H1 (cell line): Measurements from ENCODE around the gene ETV4. TPM values are rescaled to one million over a fixed set of nuclear protein-coding genes. Genes with fewer than 3 reads are reported as not detected.

Experiments used
- CTCF ChIA-PET: fragments of 300-600 bp; sonication (Branson Sonifier 250); formaldehyde crosslinking; loops from one replicate; lab custom pipeline; 2021; ENCODE audit not compliant: partially characterized antibody; lab: Charles Lee
- POLR2A ChIA-PET: fragments of 300-600 bp; sonication (Branson Sonifier 250); formaldehyde crosslinking; loops from one replicate; lab custom pipeline; 2021; ENCODE audit warnings: inconsistent platforms; ENCODE audit not compliant: partially characterized antibody; lab: Charles Lee
- DNase-seq, 2 experiments: peaks; one replicate each; pipeline versions ENCODE4 v3.0.0 to v3.0.0-alpha.2; 2010 to 2022; ENCODE audit warnings: low spot score in 2 of 2, low read depth in 1 of 2, mixed read lengths in 1 of 2
- FAIRE-seq: peaks from 2 replicates; lab custom pipeline; 2011; peaks lifted over from hg19 to GRCh38; lab: Jason Lieb, UNC
- H2AFZ ChIP-seq: 2 replicates; pipeline ENCODE4 v1.8.1; 2012; ENCODE audit warnings: low read length, inconsistent platforms
- H2AK5ac ChIP-seq: 2 replicates; pipeline ENCODE4 v1.6.1; 2013; ENCODE audit warnings: low read depth, low read length
- H2BK120ac ChIP-seq: replicated peaks from 2 replicates; pipeline ENCODE3; 2013; ENCODE audit warnings: low read depth, low read length, inconsistent platforms
- H2BK12ac ChIP-seq: 2 replicates; pipeline ENCODE4 v1.6.1; 2013; ENCODE audit warnings: low read depth, low read length
- H2BK15ac ChIP-seq: 2 replicates; pipeline ENCODE4 v1.6.1; 2013; ENCODE audit warnings: low read length
- H2BK20ac ChIP-seq: 2 replicates; pipeline ENCODE4 v1.6.1; 2013; ENCODE audit warnings: low read length
- H2BK5ac ChIP-seq: 2 replicates; pipeline ENCODE4 v1.6.1; 2013; ENCODE audit warnings: low read depth, low read length
- H3K14ac ChIP-seq: 2 replicates; pipeline ENCODE4 v1.6.1; 2013; ENCODE audit warnings: inconsistent platforms; ENCODE audit not compliant: insufficient read length
- H3K18ac ChIP-seq: 2 replicates; pipeline ENCODE4 v1.6.1; 2013; ENCODE audit warnings: low read length; ENCODE audit errors: extremely low read depth
- H3K23ac ChIP-seq: 2 replicates; pipeline ENCODE4 v1.6.1; 2013; ENCODE audit warnings: inconsistent platforms; ENCODE audit not compliant: insufficient read length
- H3K23me2 ChIP-seq: 2 replicates; pipeline ENCODE4 v1.6.1; 2013; ENCODE audit warnings: low read depth, low read length
- H3K27ac ChIP-seq: 2 replicates; pipeline ENCODE4 v1.6.1; 2011; ENCODE audit warnings: low read depth, low read length, inconsistent platforms
- H3K27me3 ChIP-seq, 4 experiments: replicated peaks in 1 of 4; 1 replicate in 1 of 4; 2 replicates in 3 of 4; pipeline versions ENCODE4 v1.6.1 to v1.8.1; 2011 to 2013; ENCODE audit warnings: low read length in 3 of 4, mild to moderate bottlenecking in 3 of 4, inconsistent platforms in 2 of 4, mixed read lengths in 2 of 4, moderate library complexity in 1 of 4; ENCODE audit not compliant: control insufficient read depth in 3 of 4, insufficient read depth in 3 of 4; ENCODE audit errors: extremely low read depth in 1 of 4
- H3K36me3 ChIP-seq, 4 experiments: 2 replicates each; pipeline versions ENCODE4 v1.6.1 to v1.8.1; 2011 to 2013; ENCODE audit warnings: mild to moderate bottlenecking in 4 of 4, low read length in 3 of 4, moderate library complexity in 2 of 4, control low read depth in 1 of 4, inconsistent platforms in 1 of 4; ENCODE audit not compliant: insufficient read depth in 4 of 4, control insufficient read depth in 2 of 4
- H3K4ac ChIP-seq: replicated peaks from 2 replicates; pipeline ENCODE3; 2013; ENCODE audit warnings: low read length, low read depth, mixed read lengths, inconsistent platforms; ENCODE audit not compliant: insufficient read length
- H3K4me1 ChIP-seq, 4 experiments: replicated peaks in 1 of 4; 1 replicate in 1 of 4; 2 replicates in 3 of 4; pipeline versions ENCODE4 v1.6.1 to v1.8.1; 2011 to 2013; ENCODE audit warnings: low read length in 3 of 4, inconsistent platforms in 2 of 4, mixed read lengths in 1 of 4; ENCODE audit not compliant: insufficient read depth in 4 of 4, control insufficient read depth in 3 of 4
- H3K4me2 ChIP-seq, 2 experiments: 2 replicates each; pipeline versions ENCODE4 v1.6.1 to v1.8.1; 2011 to 2013; ENCODE audit warnings: low read depth in 2 of 2, low read length in 2 of 2, control low read depth in 1 of 2, inconsistent platforms in 1 of 2, mild to moderate bottlenecking in 1 of 2; ENCODE audit not compliant: insufficient read depth in 1 of 2
- H3K4me3 ChIP-seq, 4 experiments: fragments of 200-600, 300-600 bp in 1 of 4; sonication (generic), shearing (Covaris generic), sonication (Bioruptor Twin) in 1 of 4; 2 replicates each; pipeline versions ENCODE4 v1.5.1 to v1.8.1; 2011 to 2016; ENCODE audit warnings: low read length in 4 of 4, low read depth in 3 of 4, control low read depth in 2 of 4, inconsistent platforms in 2 of 4, mild to moderate bottlenecking in 2 of 4, mixed read lengths in 1 of 4, moderate library complexity in 1 of 4; ENCODE audit not compliant: insufficient read depth in 2 of 4; ENCODE audit errors: extremely low read depth in 1 of 4
- H3K56ac ChIP-seq: replicated peaks from 2 replicates; pipeline ENCODE3; 2013; ENCODE audit warnings: low read depth, mild to moderate bottlenecking, mixed read lengths, low read length, inconsistent platforms; ENCODE audit not compliant: insufficient read length
- H3K79me1 ChIP-seq: 2 replicates; pipeline ENCODE4 v1.6.1; 2013; ENCODE audit warnings: low read depth, low read length, control low read depth
- H3K79me2 ChIP-seq, 2 experiments: 2 replicates each; pipeline versions ENCODE4 v1.6.1 to v1.8.1; 2012 to 2013; ENCODE audit warnings: low read length in 2 of 2, mild to moderate bottlenecking in 2 of 2, inconsistent platforms in 1 of 2; ENCODE audit not compliant: insufficient read depth in 2 of 2, control insufficient read depth in 1 of 2
- H3K9ac ChIP-seq, 4 experiments: replicated peaks in 1 of 4; 1 replicate in 1 of 4; 2 replicates in 3 of 4; pipeline versions ENCODE4 v1.6.1 to v1.8.1; 2011 to 2013; ENCODE audit warnings: low read depth in 3 of 4, low read length in 3 of 4, control low read depth in 2 of 4, mild to moderate bottlenecking in 2 of 4, moderate library complexity in 2 of 4, inconsistent platforms in 1 of 4; ENCODE audit errors: extremely low read depth in 1 of 4
- H3K9me3 ChIP-seq, 2 experiments: 2 replicates each; pipeline versions ENCODE4 v1.6.1 to v1.8.1; 2012 to 2013; ENCODE audit warnings: mild to moderate bottlenecking in 2 of 2, moderate library complexity in 2 of 2, control low read depth in 1 of 2, inconsistent platforms in 1 of 2, low read depth in 1 of 2, low read length in 1 of 2, mixed read lengths in 1 of 2; ENCODE audit not compliant: insufficient read depth in 2 of 2
- H4K20me1 ChIP-seq, 2 experiments: replicated peaks in 1 of 2; 2 replicates each; pipeline versions ENCODE3 to v1.8.1; 2011 to 2013; ENCODE audit warnings: inconsistent platforms in 2 of 2, low read length in 2 of 2, mild to moderate bottlenecking in 1 of 2; ENCODE audit not compliant: insufficient read depth in 2 of 2, control insufficient read depth in 1 of 2
- H4K5ac ChIP-seq: 2 replicates; pipeline ENCODE4 v1.6.1; 2013; ENCODE audit warnings: low read length, low read depth, mixed read lengths, inconsistent platforms; ENCODE audit not compliant: insufficient read length
- H4K8ac ChIP-seq: 2 replicates; pipeline ENCODE4 v1.8.0; 2013; ENCODE audit warnings: mild to moderate bottlenecking, moderate library complexity, low read length, inconsistent platforms; ENCODE audit not compliant: insufficient read depth; ENCODE audit errors: extremely low read depth
- H4K91ac ChIP-seq: replicated peaks from 2 replicates; pipeline ENCODE3; 2013; ENCODE audit warnings: low read length, mixed read lengths, inconsistent platforms; ENCODE audit not compliant: insufficient read length
- CREB1 ChIP-seq: IDR thresholded peaks from 2 replicates; pipeline ENCODE4 v1.6.1; 2012; ENCODE audit warnings: inconsistent platforms
- KDM1A ChIP-seq: fragments of 200-600, 300-600 bp; sonication (generic); IDR thresholded peaks from 2 replicates; pipeline ENCODE4 v1.7.1; 2016; ENCODE audit warnings: mild to moderate bottlenecking, low read length, borderline replicate concordance
- KDM5A ChIP-seq: fragments of 200-600 bp; IDR thresholded peaks from 2 replicates; pipeline ENCODE4 v1.7.1; 2012; ENCODE audit warnings: mild to moderate bottlenecking, low read length, inconsistent platforms, mixed read lengths
- RAD21 ChIP-seq, 2 experiments: IDR thresholded peaks in 1 of 2; conservative IDR thresholded peaks in 1 of 2; 2 replicates each; pipeline ENCODE4 v1.6.1; 2011; ENCODE audit warnings: low read depth in 2 of 2, low read length in 2 of 2, improper control_type of control experiment in 1 of 2, inconsistent platforms in 1 of 2, mild to moderate bottlenecking in 1 of 2, moderate library complexity in 1 of 2
- SAP30 ChIP-seq: fragments of 300-600 bp; sonication (generic); IDR thresholded peaks from 2 replicates; pipeline ENCODE4 v1.7.1; 2012; ENCODE audit warnings: low read length, moderate library complexity, mild to moderate bottlenecking, inconsistent platforms; ENCODE audit not compliant: insufficient read depth, insufficient replicate concordance
- SRF ChIP-seq: IDR thresholded peaks from 2 replicates; pipeline ENCODE4 v1.6.1; 2011; ENCODE audit warnings: mild to moderate bottlenecking, low read depth, low read length, moderate library complexity
- SUZ12 ChIP-seq: fragments of 200-600 bp; sonication (generic); IDR thresholded peaks from 2 replicates; pipeline ENCODE4 v1.6.1; 2012; ENCODE audit warnings: mild to moderate bottlenecking, inconsistent platforms, low read length, moderate library complexity, mixed read lengths
- TBP ChIP-seq: IDR thresholded peaks from 2 replicates; pipeline ENCODE4 v1.6.1; 2011; ENCODE audit warnings: low read depth, low read length, improper control_type of control experiment
- YY1 ChIP-seq: IDR thresholded peaks from 2 replicates; pipeline ENCODE4 v1.6.1; 2011; ENCODE audit warnings: low read depth, mild to moderate bottlenecking, low read length
- WGBS, 2 experiments: shearing (Covaris generic) in 1 of 2; methylation state at CpG; one replicate each; pipeline versions ENCODE4 v1.1.6 to v1.1.7; 2013 to 2015; ENCODE audit warnings: low lambda C conversion rate in 2 of 2, mixed read lengths in 2 of 2, inconsistent platforms in 1 of 2, low coverage in 1 of 2, missing lambda C conversion rate in 1 of 2; ENCODE audit not compliant: insufficient replicate concordance in 2 of 2, insufficient coverage in 1 of 2, insufficient read length in 1 of 2; ENCODE audit errors: extremely low coverage in 1 of 2, missing lambda C conversion rate in 1 of 2; 5-methylcytosine and 5-hydroxymethylcytosine counted together
- polyA plus RNA-seq, 7 experiments: library from polyadenylated mRNA; depleted of rRNA in 3 of 7; stranded (reverse) in 5 of 7; unstranded in 2 of 7; fragments of >200 nt in 5 of 7; fragments of 200-250 nt in 2 of 7; gene quantifications; 1 replicate in 5 of 7; 2 replicates in 1 of 7; 4 replicates in 1 of 7; pipeline versions ENCODE4 v1.2.1 to v1.2.3, GENCODE V29; 2011 to 2013; ENCODE audit warnings: missing spikeins in 2 of 7, mixed read lengths in 2 of 7
- total RNA-seq: library from RNA; stranded (reverse); fragmentation: NEBNext Ultra II Directional; extraction: Animal tissue kit (Norgen Biotek cat#: 25700); gene quantifications from 2 replicates; pipeline ENCODE4 v1.2.1, GENCODE V29; 2021

The ETV4 gene
- total and polyA plus RNA-seq, 2 of the 8 experiments (the other 6 are each of a cell fraction or from before 2014, with no cell fraction given): 75.2 to 143 TPM

DNA sequence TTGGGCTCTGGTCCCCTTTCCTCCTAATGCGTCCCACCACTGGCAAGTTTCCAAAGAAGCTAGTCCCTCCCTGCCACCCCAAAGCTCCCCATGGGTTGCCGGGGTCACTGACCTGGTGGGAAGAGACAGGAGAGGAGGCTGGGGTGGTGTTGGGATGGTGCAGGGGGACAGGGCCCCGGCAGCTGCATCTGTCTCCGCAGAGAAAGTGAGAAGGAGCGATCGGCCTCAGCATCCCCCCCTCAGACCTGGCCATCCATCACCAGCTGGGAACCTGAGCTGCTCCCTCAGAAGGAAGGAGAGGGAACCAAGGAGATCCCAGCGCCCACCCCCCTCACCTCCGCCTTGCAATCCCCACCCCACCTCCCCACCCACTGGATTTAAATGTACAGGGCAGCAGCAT is 3.3 kb downstream of the ETV4 start:
- no peak overlapping the region for H3K27ac ChIP-seq
- CTCF ChIA-PET: interaction anchor here (0.8 to 2.4 kb wide), 12 partner anchors 9 to 217 kb away, joined by 3 to 14 read pairs (median 4); no protein-coding TSS in a partner anchor
- peaks cover 0 to 2% (median 0%) of the 10 kb centered on the region in 4 experiments; a peak in 1 of 8 replicates for H3K36me3 ChIP-seq
- H2BK12ac ChIP-seq: 0 out of 2 replicates have a peak overlapping the region, but pooled peaks have one; percentile 41
- TF ChIP-seq TBP (no peak), SRF (no peak), YY1 (no peak), KDM5A (no peak), SUZ12 (no peak), RAD21 (IDR thresholded peaks at IDR 0.05 in 1 of 2, conservative IDR thresholded peaks at IDR 0.05 in 1 of 2; ENCODE audit: low read depth in 2 of 2, low read length in 2 of 2) (no peak), SAP30 (no peak), KDM1A (no peak), CREB1 (no peak)
- TF ChIP-seq, all 59 proteins: peak for 0
- 62% methylated on average over 7 of the region's 8 CpGs; no CpG with 5 or more reads in 1 of the 2 experiments for WGBS, 2 experiments
- Histone ChIP-seq H3K56ac (no peak overlapping the region), H4K20me1 (peaks cover 2 to 10% of the 10 kb centered on the region in 2 experiments), H3K4me2 (peak overlapping the region; percentile 78 to 88), H4K91ac (no peak overlapping the region), H2AK5ac (no peak overlapping the region), H2BK15ac (no peak overlapping the region), H2BK5ac (peak overlapping the region; percentile 80; the same call in 1 of the 2 replicates), H3K23ac (no peak overlapping the region), H2AFZ (no peak overlapping the region), H3K14ac (no peak overlapping the region), H3K4ac (peak overlapping the region; percentile 61), H4K8ac (0 out of 2 replicates have a peak overlapping the region, but pooled peaks have one; percentile 11), H2BK20ac (no peak overlapping the region), H3K27me3 (peaks cover 0 to 12% (median 6%) of the 10 kb centered on the region in 4 experiments; a peak in 5 of 7 replicates), H2BK120ac (no peak overlapping the region), H3K4me1 (peaks cover 28 to 41% (median 33%) of the 10 kb centered on the region in 4 experiments), H3K18ac (no peak overlapping the region; the same call in 1 of the 2 replicates), H3K79me1 (peaks cover 11% of the 10 kb centered on the region), H3K23me2 (peaks cover 19% of the 10 kb centered on the region), H3K9me3 (no peaks in the 10 kb centered on the region), H3K9ac (no peak overlapping the region), H4K5ac (no peak overlapping the region), H3K79me2 (peaks cover 20 to 66% of the 10 kb centered on the region in 2 experiments; a peak in 3 of 4 replicates), H3K4me3 (peak overlapping the region in 2 of 4 experiments; percentile 12 to 71; a peak in 4 of 8 replicates)
- DNase-seq (no peak), FAIRE-seq (no peak)
- POLR2A ChIA-PET: interaction anchor here (0.9 to 12.8 kb wide), 4 partner anchors 14 to 998 kb away, joined by 3 to 345 read pairs (median 20); no protein-coding TSS in a partner anchor
